Renal pelvis (tissue), 3 donors: ENCODE measurements around the gene KIF20B. TPM values are rescaled to one million over a fixed set of nuclear protein-coding genes. Genes with fewer than 3 reads are reported as not detected.

Source experiments
- polyA plus RNA-seq, 3 donors: library from polyadenylated mRNA; unstranded; fragments of 120-200 nt; gene quantifications; one replicate each; pipeline ENCODE4 v1.2.1, GENCODE V29; 2013; ENCODE audit not compliant: insufficient read length in 3 of 3

KIF20B gene
- polyA plus RNA-seq, 3 donors, result 14.6 to 15.6 (median 15.4) TPM

Other genes with a start within 250 kb of the KIF20B start
- gene SLC16A12, start 166.0 kb upstream of the KIF20B start, polyA plus RNA-seq, result 10 to 100 TPM; 18.7 to 32.1 (median 29.7) TPM
- 10 to 100 TPM; 44.1 to 46.8 (median 46.5) TPM for gene PANK1, start 56.3 kb upstream of the KIF20B start, polyA plus RNA-seq